Right lobe of liver (tissue), 6 donors: ENCODE data around the gene CDH6. TPM values are rescaled to one million over a fixed set of nuclear protein-coding genes. Genes with fewer than 3 reads are reported as not detected.
A peak's percentile ranks its signal among the peaks of the same experiment; 100 is the strongest.

Experiments
- ATAC-seq, 4 donors: fragments of 200-7000 bp; cut with Tn5 transposase; one replicate each; pipeline ENCODE4 v1.9.1; 2020; ENCODE audit warnings: mild to moderate bottlenecking in 4 of 4, moderate library complexity in 4 of 4
- DNase-seq, 3 donors: peaks; one replicate each; pipeline ENCODE4 v3.0.0-alpha.2; 2020
- H3K27ac ChIP-seq, 3 donors: fragments of 200-600 bp; one replicate each; pipeline ENCODE4 v1.8.0; 2022
- H3K27me3 ChIP-seq, 2 donors: fragments of 200-600 bp; one replicate each; pipeline ENCODE4 v1.8.0; 2022
- H3K36me3 ChIP-seq, 4 donors: fragments of 200-600 bp; sonication (generic) in 1 of 4; one replicate each; pipeline versions ENCODE4 v1.5.1 to v1.8.0; 2017 to 2022; ENCODE audit warnings: control low read depth in 1 of 4
- H3K4me1 ChIP-seq, 4 donors: fragments of 200-600 bp; sonication (generic) in 1 of 4; one replicate each; pipeline versions ENCODE4 v1.5.1 to v1.8.0; 2017 to 2022; ENCODE audit warnings: control low read depth in 1 of 4
- H3K4me3 ChIP-seq, 3 donors: fragments of 200-600 bp; one replicate each; pipeline ENCODE4 v1.8.0; 2022
- H3K9me3 ChIP-seq, 4 donors: fragments of 200-600 bp; sonication (generic) in 1 of 4; one replicate each; pipeline versions ENCODE4 v1.5.1 to v1.8.0; 2017 to 2022; ENCODE audit warnings: control low read depth in 1 of 4
- CTCF ChIP-seq, 4 donors: fragments of 200-600 bp in 3 of 4; fragments of 450-650 bp in 1 of 4; IDR thresholded peaks; one replicate each; pipeline versions ENCODE4 v1.5.1 to v1.8.0; 2016 to 2022; ENCODE audit warnings: antibody characterized with exemption in 4 of 4, mild to moderate bottlenecking in 2 of 4
- POLR2A ChIP-seq: fragments of 450-650 bp; IDR thresholded peaks from one replicate; pipeline ENCODE4 v1.6.1; 2017; ENCODE audit warnings: antibody characterized with exemption, mild to moderate bottlenecking
- WGBS: methylation state at CpG from one replicate; pipeline ENCODE4 v1.1.6; 2018; ENCODE audit warnings: low coverage, low lambda C conversion rate; ENCODE audit not compliant: insufficient coverage; ENCODE audit errors: missing lambda C conversion rate; 5-methylcytosine and 5-hydroxymethylcytosine counted together
- intact Hi-C, 2 donors: fragments of 100-400 bp; cut with DNase I; formaldehyde crosslinking; loops; one replicate each; pipeline versions ENCODE4 v1.11.2 to v1.14.1; 2022
- total RNA-seq, 6 experiments: library from RNA; depleted of rRNA in 2 of 6; stranded (reverse); fragments of >200 nt in 2 of 6; fragmentation: NEBNext Ultra II Directional in 3 of 6; extraction: Animal tissue kit (Norgen Biotek cat#: 25700) in 3 of 6; gene quantifications; one replicate each; pipeline versions ENCODE4 v1.1.0 to v1.2.4, GENCODE V29; 2016 to 2023
- donor health status: DM: no; HTN: yes; CAD: no.
- donor health status: DM: no; HTN: no; CAD: no.
- donor health status: DM: no; HTN: no; CAD: no.
- donor health status: DM: no; HTN: yes; CAD: no.
- donor health status: DM: no; HTN: yes; CAD: no.

The CDH6 gene
- total RNA-seq, 6 experiments from 2014 or later: 0.49 to 1.8 (median 0.74) TPM

- H3K4me1 ChIP-seq: no peaks in the 10 kb centered on the region
- peak in 1 of 3 donors; percentile 58 for DNase-seq
- H3K4me3 ChIP-seq: no peak overlapping the region
- intact Hi-C loops: no loop called here
- no peaks in the 10 kb centered on the region for H3K9me3 ChIP-seq
- no peaks in the 10 kb centered on the region for H3K36me3 ChIP-seq
- WGBS: 57% methylated on average over 7 of the region's 7 CpGs
- H3K27ac ChIP-seq: no peak overlapping the region
- TF ChIP-seq CTCF (IDR thresholded peaks at IDR 0.05) (peak in 1 of 4 donors; percentile 21), POLR2A (no peak)
- no peaks in the 10 kb centered on the region for H3K27me3 ChIP-seq
- peak in 2 of 4 donors; percentile 66 to 99 for ATAC-seq
These were observed 7.5 kb upstream of the CDH6 start for GRCh38 chr5:31185951-31186350.

GRCh38 chr5:31186672-31187267 lies 6.7 kb upstream of the CDH6 start:
- 4% methylated on average over 5 of the region's 5 CpGs for WGBS
- ATAC-seq (peak; percentile 56 to 85 (median 65)), DNase-seq (no peak)
- no peaks in the 10 kb centered on the region for H3K27me3 ChIP-seq
- no peak overlapping the region for H3K4me3 ChIP-seq
- H3K9me3 ChIP-seq: no peaks in the 10 kb centered on the region
- TF ChIP-seq CTCF (IDR thresholded peaks at IDR 0.05) (peak; percentile 72 to 80 (median 79)), POLR2A (no peak)
- H3K4me1 ChIP-seq: no peaks in the 10 kb centered on the region
- no peaks in the 10 kb centered on the region for H3K36me3 ChIP-seq
- no peak overlapping the region for H3K27ac ChIP-seq
- intact Hi-C loops: no loop called here

GRCh38 chr5:31187591-31187990 lies 5.9 kb upstream of the CDH6 start:
- WGBS: 65% methylated on average over 7 of the region's 7 CpGs
- no peak for DNase-seq
- intact Hi-C loops: no loop called here
- ATAC-seq: no peak
- Histone ChIP-seq H3K36me3 (no peaks in the 10 kb centered on the region), H3K4me1 (no peaks in the 10 kb centered on the region), H3K9me3 (no peaks in the 10 kb centered on the region), H3K27me3 (no peaks in the 10 kb centered on the region), H3K27ac (no peak overlapping the region), H3K4me3 (no peak overlapping the region)
- TF ChIP-seq CTCF (IDR thresholded peaks at IDR 0.05) (no peak), POLR2A (no peak)

GRCh38 chr5:31192442-31192841 lies 1.0 kb upstream of the CDH6 start:
- DNase-seq (no peak), ATAC-seq (no peak)
- H3K4me3 ChIP-seq: no peak overlapping the region
- intact Hi-C loops: no loop called here
- WGBS: 33% methylated on average over 1 of the region's 1 CpG
- H3K36me3 ChIP-seq: no peaks in the 10 kb centered on the region
- H3K27me3 ChIP-seq: peaks cover 2 to 12% of the 10 kb centered on the region in 2 donors
- TF ChIP-seq POLR2A: no peak
- TF ChIP-seq CTCF (IDR thresholded peaks at IDR 0.05): no peak
- no peaks in the 10 kb centered on the region for H3K9me3 ChIP-seq
- peaks cover 0 to 19% (median 0%) of the 10 kb centered on the region in 4 donors for H3K4me1 ChIP-seq
- no peak overlapping the region for H3K27ac ChIP-seq
